Globus pallidus (tissue), 1 donor: Measurements from ENCODE around the gene LRRC3C.

Experiments
- DNase-seq: peaks from one replicate; pipeline ENCODE4 v3.0.0-alpha.2; 2015; ENCODE audit warnings: low spot score

LRRC3C gene

GRCh38 chr17:39923836-39924690 is 3.5 kb upstream of the LRRC3C start:
- no peak for DNase-seq

DNA sequence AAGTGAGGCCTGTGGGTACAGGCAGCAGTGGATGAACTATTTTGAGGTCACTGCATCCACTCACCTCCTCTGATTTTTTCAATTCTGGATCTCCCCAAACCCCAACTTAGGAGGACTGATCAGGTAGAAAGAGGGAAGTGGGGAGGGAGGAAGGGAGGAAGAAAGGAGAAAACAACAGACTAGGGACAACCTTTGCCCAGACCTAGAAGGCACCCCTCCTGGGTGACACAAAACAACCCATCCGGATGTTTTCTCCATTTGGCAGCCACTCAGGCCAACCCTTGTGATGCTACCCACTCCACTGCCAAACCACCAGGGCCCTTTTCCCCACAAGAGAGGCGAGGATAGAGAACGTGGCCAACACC is 2.9 kb upstream of the LRRC3C start:
- no peak for DNase-seq

- no peak for DNase-seq
These were observed 2.0 kb upstream of the LRRC3C start for GRCh38 chr17:39925282-39926134.

- DNase-seq = no peak
These were observed 1.4 kb upstream of the LRRC3C start for GRCh38 chr17:39926135-39926587.

DNA sequence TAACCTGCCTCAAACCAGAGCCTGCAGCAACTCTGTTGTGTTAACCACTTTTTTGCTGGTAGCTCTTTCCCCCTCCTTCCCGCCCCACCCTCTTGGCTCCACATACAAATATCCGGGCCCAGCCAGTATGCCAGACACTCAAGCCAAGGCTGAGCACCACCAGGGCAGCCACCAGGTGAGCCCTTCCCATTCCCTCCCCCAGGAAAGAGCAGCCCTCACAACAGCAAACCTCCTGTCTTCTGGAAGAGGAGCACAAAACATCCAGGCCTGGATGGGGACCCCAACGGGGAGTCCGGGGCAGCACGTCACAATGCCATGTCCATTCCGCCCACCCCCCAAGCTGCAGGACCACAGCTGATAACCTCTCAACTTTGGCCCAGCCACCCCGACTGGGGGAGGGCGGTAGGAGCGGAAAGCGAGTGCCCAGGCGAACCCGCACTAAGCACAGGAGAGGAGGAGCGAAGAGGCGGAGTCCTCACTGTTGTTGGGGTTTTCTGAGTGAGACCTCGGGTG is 888 bp upstream of the LRRC3C start:
- no peak for DNase-seq

DNA sequence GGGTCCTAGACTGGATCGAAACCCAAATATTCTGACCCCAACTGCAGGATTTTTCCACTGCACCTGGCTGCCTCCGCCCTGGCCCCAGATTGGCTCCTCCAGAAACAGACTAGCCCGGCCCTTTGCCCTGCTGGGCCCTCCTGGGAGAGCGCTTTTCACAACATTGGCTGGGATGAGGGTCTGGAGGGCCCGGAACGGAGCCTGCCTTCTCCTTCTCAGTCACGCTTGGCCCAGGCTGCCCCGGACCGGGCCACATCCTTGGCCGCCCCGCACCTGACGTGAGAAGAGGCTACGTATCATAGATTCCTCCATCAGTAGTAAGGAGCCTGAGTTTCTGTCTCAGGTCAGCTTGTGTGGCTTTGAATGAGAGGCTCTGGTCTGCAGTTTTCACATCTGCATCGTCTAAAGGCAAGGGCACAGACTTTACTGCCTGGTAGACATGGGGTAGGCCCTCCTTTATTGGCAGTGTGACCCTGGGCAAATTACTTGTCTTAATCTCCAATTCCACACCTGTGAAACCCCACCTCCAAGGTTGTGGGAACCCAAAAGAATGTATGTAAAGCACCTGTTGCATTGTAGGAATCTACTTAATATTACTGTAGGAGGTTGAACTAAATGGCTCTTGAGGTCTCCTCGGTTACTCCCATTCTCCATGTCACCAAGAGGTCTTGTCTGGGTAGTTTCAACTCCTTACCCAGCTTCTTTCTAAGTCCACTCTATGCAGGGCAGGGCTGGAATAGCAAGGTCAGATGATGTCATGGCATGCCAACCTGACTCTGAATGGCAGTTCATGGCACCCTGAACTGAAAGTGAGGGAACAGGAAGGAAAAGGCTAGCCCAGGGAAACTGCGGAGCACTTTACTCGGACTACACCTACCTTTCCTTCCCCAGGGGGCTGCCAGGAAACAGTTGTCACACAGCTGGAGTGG is 661 bp downstream of the LRRC3C start:
- no peak for DNase-seq

DNA sequence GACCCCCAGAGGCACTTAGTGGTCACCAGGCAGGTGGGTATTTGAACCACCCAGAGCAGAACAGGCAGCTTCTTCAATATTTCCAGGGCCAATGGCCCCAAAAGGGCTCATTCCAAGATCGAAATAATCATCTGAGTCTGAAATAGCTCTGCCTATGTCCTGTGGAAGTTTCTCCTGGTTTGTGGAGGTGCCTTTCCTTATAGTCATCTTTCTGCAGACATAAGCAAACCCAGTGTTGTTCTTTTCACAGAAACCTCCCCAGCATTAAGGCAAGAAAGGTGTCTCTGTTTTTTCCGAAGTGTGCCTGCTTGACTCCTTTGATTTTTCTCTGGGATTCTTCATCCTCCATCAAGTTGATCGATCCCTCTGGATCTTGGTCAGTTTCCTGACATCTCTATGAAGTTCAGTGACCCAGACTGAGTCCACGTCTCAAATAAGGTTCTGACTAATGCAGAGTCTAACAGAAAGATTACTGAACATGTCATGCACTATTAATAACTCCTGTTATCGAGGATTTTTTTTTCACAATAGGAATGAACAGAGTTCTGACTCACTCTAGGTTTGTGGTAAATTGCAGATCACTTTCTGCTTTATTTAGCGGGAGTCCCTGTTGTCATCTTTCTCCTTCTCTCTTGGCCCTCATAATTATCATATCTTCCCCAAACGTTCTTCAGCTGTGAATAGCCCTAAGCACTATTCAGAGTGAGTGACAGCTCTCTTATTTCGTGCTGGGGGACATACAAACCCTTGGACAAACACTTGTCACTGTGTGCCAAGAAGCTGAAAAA is 1.5 kb downstream of the LRRC3C start:
- no peak for DNase-seq

DNA sequence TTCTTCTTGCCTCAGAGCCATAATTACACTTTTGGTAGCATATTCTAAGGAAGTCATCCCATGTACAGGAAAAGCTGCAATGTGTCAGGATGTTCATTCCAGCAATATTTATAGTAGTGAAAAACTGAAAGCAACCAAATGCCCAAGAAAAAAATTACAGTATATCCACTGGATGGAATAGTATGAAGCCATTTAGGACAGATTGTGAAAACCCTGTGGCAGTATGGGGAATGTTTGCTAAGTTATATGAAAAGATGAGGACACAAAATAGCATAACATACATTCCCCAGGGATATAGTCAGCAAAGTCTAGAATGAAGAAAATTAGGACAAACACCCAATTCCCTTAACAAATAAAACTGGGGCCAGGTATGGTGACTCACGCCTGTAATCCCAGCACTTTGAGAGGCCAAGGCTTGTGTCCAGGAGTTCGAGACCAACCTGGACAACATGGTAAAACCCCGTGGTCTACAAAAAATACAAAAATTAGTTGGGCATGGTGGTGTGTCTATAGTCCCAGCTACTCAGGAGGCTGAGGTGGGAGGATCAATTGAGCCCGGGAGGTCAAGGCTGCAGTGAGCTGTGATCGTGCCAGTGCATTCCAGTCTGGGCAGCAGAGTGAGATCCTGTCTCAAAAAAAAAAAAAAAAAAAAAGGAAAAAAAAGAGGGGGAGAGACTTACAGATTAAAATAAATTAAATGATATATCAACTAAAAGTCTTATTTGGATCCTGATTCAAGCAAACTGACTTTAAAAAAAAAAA is 2.3 kb downstream of the LRRC3C start:
- DNase-seq = no peak

GRCh38 chr17:39933912-39934311 is 6.4 kb downstream of the LRRC3C start:
- DNase-seq = no peak

GRCh38 chr17:39934324-39934723 is 6.8 kb downstream of the LRRC3C start:
- DNase-seq = no peak

- no peak for DNase-seq
These were observed 8.4 kb downstream of the LRRC3C start for GRCh38 chr17:39935909-39936308.

- no peak for DNase-seq
These were observed 9.9 kb downstream of the LRRC3C start for GRCh38 chr17:39937447-39937846.

DNA sequence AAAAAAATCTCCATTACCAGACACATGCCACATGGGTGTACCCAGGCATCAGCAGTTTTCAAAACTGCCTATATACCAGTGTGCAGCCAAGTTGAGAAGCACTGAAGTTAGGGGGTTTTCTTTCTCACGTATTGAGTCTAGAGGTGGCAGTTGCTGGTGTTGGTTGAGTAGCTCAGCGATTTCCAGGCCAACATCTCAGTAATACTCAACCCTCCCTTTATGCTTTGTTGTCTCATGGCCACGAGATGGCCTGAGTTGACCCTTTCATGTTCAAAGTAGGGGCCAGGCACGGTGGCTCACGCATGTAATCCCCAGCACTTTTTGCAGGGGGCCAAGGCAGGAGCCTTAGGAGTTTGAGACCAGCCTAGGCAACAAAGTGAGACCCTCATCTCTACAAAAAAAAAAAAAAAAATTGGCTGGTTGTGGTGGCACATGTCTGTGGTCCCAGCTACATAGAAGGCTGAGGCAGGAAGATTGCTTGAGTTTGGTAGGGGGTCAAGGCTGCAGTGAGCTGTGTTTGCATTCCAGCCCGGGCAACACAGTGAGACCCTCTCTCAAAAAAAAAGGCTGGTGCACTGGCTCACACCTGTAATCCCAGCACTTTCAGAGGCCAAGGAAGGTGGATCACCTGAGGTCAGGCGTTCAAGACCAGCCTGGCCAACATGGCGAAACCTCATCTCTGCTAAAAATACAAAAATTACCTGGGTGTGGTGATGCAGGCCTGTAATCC is 10.8 kb downstream of the LRRC3C start:
- no peak for DNase-seq

DNA sequence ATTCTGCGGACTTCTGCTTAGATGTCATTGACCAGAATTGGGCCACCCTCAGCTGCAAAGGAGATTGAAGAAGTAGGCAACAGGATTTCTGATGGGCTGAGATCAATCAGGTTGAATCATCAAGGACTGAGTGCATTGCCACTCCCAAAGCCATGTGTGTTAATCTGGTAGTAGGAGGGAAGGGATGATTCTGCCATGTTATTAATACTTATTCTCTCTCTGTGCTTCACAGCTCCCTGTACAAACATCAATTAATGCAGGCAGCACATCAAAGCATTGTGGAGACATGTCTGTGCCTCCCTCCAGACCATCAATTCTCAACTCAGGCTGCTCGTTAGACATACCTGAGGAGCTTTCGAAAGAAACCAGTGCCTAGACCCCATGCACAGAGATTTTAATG is 11.6 kb downstream of the LRRC3C start:
- no peak for DNase-seq

GRCh38 chr17:39939588-39940419 is 12.3 kb downstream of the LRRC3C start:
- no peak for DNase-seq

DNA sequence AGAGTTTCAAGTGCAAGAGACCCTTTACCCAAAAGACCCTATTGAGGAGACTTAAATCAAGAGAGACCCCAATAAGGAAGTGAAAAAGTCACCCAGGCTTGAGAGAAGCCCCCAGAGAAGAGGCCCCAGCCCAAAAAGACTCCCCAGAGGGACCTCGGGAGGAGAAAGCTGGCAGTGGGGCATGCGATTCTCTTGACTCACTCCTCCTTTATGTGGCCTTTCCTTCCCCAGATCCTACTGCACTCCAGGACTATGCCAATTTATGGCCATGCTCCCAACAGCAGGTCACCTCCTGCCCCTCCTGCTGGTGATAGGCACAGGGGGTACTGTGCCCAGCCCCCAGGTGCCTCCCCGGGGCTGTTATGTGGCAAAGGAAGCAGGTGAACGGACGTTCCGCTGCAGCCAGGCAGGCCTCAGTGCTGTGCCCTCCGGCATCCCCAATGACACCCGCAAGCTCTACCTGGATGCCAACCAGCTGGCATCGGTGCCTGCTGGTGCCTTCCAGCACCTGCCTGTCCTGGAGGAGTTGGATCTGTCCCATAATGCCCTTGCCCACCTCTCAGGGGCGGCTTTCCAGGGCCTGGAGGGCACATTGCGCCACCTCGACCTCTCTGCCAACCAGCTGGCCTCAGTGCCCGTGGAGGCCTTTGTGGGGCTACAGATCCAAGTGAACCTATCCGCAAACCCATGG is 16.3 kb downstream of the LRRC3C start:
- no peak for DNase-seq

DNA sequence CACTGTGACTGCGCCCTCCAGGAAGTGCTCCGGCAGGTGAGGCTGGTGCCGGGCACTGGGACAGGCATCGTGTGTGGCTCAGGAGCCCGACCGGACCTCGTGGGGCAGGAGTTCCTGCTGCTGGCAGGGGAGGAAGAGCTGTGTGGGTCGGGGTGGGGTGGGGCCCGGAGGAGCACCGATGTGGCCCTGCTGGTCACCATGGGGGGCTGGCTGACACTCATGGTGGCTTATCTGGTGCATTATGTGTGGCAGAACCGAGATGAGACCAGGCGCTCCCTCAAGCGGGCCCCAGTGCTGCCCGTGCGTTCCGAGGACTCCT is 16.8 kb downstream of the LRRC3C start:
- no peak for DNase-seq
